Measurements from ENCODE around the gene LRRC14B.

LRRC14B gene

DNA sequence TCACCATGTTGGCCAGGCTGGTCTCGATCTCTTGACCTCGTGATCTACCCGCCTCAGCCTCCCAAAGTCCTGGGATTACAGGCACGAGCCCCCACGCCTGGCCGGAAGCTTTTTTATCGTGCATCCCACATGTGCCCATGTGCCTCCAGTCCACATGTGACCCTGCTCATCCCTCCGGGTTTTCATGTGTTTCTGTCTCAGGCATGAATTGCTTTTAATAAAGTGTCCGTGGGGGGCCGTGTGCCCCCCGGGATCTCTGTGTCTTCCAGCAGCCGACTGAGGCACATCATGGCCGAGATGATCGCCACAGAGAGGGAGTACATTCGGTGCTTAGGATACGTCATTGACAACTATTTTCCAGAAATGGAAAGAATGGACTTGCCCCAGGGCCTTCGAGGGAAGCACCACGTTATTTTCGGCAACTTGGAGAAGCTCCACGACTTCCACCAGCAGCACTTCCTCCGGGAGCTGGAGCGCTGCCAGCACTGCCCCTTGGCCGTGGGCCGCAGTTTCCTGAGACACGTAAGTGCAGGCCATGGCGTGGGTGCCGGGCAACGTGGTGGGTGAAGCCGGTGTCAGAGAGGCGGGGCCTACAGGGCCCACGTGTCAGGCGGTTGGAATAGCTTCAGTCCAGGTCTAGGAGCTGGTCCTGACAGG lies 22.1 kb upstream of the LRRC14B start:
- Histone ChIP-seq H3K27ac (peak overlapping the region; percentile 33), H3K27me3 (ENCODE audit: control insufficient read depth, insufficient read depth, low read length) (no peaks in the 10 kb centered on the region), H3K9ac (no peak overlapping the region), H3K36me3 (ENCODE audit: control insufficient read depth, insufficient read depth, low read length) (no peaks in the 10 kb centered on the region), H3K79me2 (no peaks in the 10 kb centered on the region), H2AFZ (no peak overlapping the region), H3K4me3 (ENCODE audit: low read depth, low read length) (no peak overlapping the region), H3K9me3 (ENCODE audit: control insufficient read depth, low read length) (no peaks in the 10 kb centered on the region), H3K4me1 (no peaks in the 10 kb centered on the region), H3K4me2 (ENCODE audit: low read length) (no peak overlapping the region)
- TF ChIP-seq, protein P1, sequence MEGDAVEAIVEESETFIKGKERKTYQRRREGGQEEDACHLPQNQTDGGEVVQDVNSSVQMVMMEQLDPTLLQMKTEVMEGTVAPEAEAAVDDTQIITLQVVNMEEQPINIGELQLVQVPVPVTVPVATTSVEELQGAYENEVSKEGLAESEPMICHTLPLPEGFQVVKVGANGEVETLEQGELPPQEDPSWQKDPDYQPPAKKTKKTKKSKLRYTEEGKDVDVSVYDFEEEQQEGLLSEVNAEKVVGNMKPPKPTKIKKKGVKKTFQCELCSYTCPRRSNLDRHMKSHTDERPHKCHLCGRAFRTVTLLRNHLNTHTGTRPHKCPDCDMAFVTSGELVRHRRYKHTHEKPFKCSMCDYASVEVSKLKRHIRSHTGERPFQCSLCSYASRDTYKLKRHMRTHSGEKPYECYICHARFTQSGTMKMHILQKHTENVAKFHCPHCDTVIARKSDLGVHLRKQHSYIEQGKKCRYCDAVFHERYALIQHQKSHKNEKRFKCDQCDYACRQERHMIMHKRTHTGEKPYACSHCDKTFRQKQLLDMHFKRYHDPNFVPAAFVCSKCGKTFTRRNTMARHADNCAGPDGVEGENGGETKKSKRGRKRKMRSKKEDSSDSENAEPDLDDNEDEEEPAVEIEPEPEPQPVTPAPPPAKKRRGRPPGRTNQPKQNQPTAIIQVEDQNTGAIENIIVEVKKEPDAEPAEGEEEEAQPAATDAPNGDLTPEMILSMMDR (IDR thresholded peaks at IDR 0.05), result no peak

DNA sequence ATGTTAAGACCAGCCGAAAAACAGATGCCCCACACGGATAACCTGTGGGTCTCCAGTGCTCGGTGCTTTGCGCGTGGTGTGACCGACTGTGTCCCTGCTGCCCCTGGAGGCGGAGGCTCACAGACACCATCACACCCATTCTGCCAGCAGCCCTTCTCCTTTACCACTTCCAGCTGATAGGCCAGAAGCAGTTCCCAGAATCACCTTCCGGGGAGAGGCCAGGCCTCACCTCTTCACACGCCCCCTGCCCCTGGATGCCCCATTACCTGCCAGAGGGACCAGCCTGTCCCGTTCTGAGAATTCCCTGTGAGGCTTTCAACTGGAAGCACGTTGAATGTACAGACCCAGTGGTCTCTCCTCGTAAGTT lies 21.6 kb upstream of the LRRC14B start:
- no peaks in the 10 kb centered on the region for H3K79me2 ChIP-seq
- no peak overlapping the region for H3K4me3 ChIP-seq (ENCODE audit: low read depth, low read length)
- no peaks in the 10 kb centered on the region for H3K27me3 ChIP-seq (ENCODE audit: control insufficient read depth, insufficient read depth, low read length)
- TF ChIP-seq, protein P1 (IDR thresholded peaks at IDR 0.05), result no peak
- no peaks in the 10 kb centered on the region for H3K36me3 ChIP-seq (ENCODE audit: control insufficient read depth, insufficient read depth, low read length)
- no peak overlapping the region for H2AFZ ChIP-seq
- H3K9ac ChIP-seq, result no peak overlapping the region
- no peaks in the 10 kb centered on the region for H3K4me1 ChIP-seq
- no peak overlapping the region for H3K4me2 ChIP-seq (ENCODE audit: low read length)
- peak overlapping the region; percentile 19 for H3K27ac ChIP-seq
- no peaks in the 10 kb centered on the region for H3K9me3 ChIP-seq (ENCODE audit: control insufficient read depth, low read length)

DNA sequence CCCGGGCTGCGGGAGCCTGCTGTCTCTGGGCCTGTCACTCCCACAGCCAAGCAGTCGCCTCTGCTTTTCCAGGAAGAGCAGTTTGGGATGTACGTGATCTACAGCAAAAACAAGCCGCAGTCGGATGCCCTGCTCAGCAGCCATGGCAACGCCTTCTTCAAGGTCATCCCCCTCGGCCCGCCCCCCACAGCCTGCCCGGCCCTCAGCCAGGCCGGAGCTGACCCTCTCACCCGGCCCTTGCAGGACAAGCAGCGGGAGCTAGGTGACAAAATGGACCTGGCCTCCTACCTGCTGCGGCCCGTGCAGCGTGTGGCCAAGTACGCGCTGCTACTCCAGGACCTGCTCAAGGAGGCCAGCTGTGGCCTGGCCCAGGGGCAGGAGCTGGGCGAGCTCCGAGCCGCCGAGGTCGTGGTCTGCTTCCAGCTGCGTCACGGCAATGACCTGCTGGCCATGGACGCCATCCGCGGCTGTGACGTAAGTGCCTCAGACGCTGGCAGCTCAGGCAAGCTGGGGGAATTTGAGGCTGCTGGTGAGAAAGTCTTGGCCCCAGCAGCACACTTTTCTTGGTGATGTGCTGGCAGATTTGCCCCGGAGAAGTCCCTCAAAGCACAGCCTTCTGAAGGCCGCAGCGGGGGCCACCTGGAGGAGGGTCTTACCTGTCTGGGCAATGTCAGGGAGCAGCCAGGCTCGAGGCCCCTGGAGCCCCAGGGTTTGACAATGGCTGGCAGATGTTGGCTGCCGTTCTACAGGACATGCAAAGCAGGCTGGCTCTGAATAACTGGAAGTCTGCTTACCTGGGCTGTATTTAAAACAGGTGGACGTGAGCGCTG lies 20.1 kb upstream of the LRRC14B start:
- H3K4me3 ChIP-seq (ENCODE audit: low read depth, low read length), result no peak overlapping the region
- no peak overlapping the region for H2AFZ ChIP-seq
- H3K79me2 ChIP-seq, result no peaks in the 10 kb centered on the region
- H3K27ac ChIP-seq, result no peak overlapping the region
- no peaks in the 10 kb centered on the region for H3K36me3 ChIP-seq (ENCODE audit: control insufficient read depth, insufficient read depth, low read length)
- peaks cover under 1% of the 10 kb centered on the region for H3K4me1 ChIP-seq
- no peak overlapping the region for H3K4me2 ChIP-seq (ENCODE audit: low read length)
- no peak overlapping the region for H3K9ac ChIP-seq
- TF ChIP-seq, protein P1 (IDR thresholded peaks at IDR 0.05), result no peak
- H3K9me3 ChIP-seq (ENCODE audit: control insufficient read depth, low read length), result no peaks in the 10 kb centered on the region
- no peaks in the 10 kb centered on the region for H3K27me3 ChIP-seq (ENCODE audit: control insufficient read depth, insufficient read depth, low read length)

DNA sequence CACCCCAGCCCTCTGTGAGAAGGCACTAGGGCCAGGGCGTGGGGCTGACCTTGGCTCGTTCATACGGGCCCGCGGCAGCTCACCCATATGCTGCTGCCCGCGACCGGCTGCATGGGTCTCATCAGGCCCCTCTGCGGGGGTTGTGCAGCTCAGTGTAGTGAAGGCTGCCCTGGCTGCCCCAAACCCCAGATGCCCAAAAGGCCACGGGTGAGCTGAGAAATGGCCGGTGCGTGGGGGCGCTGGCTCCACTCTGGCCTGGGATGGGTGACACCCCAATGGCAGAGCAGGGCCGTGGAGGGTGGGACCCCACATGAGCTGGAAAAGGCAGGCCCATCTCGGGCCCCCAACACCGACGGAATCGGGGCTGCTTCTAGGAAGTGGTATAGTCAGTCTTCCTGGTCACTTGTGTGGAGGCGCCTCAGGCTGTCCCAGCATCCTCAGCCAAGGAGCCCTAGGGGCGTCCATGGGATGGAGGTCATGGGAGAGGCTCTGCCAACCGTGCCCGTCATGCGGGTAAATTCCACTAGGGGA lies 19.4 kb upstream of the LRRC14B start:
- no peak overlapping the region for H3K27ac ChIP-seq
- TF ChIP-seq, protein P1 (IDR thresholded peaks at IDR 0.05), result no peak

More for the DNA sequence above, 19.4 kb upstream of the LRRC14B start:
- Histone ChIP-seq H3K27me3 (ENCODE audit: control insufficient read depth, insufficient read depth, low read length) (no peaks in the 10 kb centered on the region), H3K36me3 (ENCODE audit: control insufficient read depth, insufficient read depth, low read length) (no peaks in the 10 kb centered on the region), H3K4me3 (ENCODE audit: low read depth, low read length) (no peak overlapping the region), H3K9me3 (ENCODE audit: control insufficient read depth, low read length) (no peaks in the 10 kb centered on the region), H3K4me2 (ENCODE audit: low read length) (no peak overlapping the region), H2AFZ (no peak overlapping the region), H3K9ac (no peak overlapping the region), H3K79me2 (no peaks in the 10 kb centered on the region), H3K4me1 (peaks cover 7% of the 10 kb centered on the region)

Data from parathyroid adenoma (tissue), 2 donors.